ENCODE data around the gene ZNF280A. TPM values are rescaled to one million over a fixed set of nuclear protein-coding genes. Genes with fewer than 3 reads are reported as not detected.

The ZNF280A gene
- polyA plus RNA-seq, 1 experiment = not detected

Other genes with a start within 250 kb of the ZNF280A start
- 0.58 and 1.2 TPM in 2 replicates for gene ZNF280B, start 11.5 kb downstream of the ZNF280A start, polyA plus RNA-seq (2011; rRNA removed)
- gene PRAME, start 39.0 kb upstream of the ZNF280A start, polyA plus RNA-seq (2011; rRNA removed) = 0.15 TPM in 1 of 2 replicates, not detected in the other
- not detected in 2 replicates for gene GGTLC2, start 124.3 kb upstream of the ZNF280A start, polyA plus RNA-seq (2011; rRNA removed)

All from BJ (cell line).